ENCODE data around the gene ZNF777. TPM values are rescaled to one million over a fixed set of nuclear protein-coding genes. Genes with fewer than 3 reads are reported as not detected.
A peak's percentile ranks its signal among the peaks of the same experiment; 100 is the strongest.

The ZNF777 gene
- total and polyA plus RNA-seq, 8 donors, result 9.3 to 14.0 (median 11.9) TPM

DNA sequence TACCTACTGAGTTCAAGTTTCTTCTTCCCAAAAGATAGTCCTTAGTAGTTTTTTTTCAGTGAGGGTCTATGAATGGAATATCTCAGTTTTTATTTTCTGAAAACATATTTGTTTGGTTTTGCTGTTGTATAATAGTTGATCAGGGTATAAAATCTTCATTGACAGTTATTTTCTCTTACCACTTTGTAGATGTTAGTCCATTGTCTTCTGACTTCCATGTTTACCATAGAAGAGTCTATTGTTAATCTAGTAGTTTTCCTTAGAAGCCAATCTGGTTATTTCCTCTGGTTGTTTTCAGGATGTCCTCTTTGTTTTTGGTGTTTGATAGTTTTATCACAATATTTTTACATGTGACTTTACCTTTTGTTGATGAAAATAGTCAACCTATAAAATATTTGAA lies 5.5 kb upstream of the ZNF777 start:
- intact Hi-C loops (cut with DNase I), result no loop called here
- Histone ChIP-seq H3K9me3 (no peaks in the 10 kb centered on the region), H3K4me1 (peaks cover 0 to 2% of the 10 kb centered on the region in 2 donors), H3K36me3 (peaks cover 0 to under 1% of the 10 kb centered on the region in 2 donors), H3K27ac (no peak overlapping the region), H3K4me3 (no peak overlapping the region), H3K27me3 (peaks cover 3 to 9% of the 10 kb centered on the region in 2 donors)
- no peak for DNase-seq
- no peak for ATAC-seq
- TF ChIP-seq, protein P1, sequence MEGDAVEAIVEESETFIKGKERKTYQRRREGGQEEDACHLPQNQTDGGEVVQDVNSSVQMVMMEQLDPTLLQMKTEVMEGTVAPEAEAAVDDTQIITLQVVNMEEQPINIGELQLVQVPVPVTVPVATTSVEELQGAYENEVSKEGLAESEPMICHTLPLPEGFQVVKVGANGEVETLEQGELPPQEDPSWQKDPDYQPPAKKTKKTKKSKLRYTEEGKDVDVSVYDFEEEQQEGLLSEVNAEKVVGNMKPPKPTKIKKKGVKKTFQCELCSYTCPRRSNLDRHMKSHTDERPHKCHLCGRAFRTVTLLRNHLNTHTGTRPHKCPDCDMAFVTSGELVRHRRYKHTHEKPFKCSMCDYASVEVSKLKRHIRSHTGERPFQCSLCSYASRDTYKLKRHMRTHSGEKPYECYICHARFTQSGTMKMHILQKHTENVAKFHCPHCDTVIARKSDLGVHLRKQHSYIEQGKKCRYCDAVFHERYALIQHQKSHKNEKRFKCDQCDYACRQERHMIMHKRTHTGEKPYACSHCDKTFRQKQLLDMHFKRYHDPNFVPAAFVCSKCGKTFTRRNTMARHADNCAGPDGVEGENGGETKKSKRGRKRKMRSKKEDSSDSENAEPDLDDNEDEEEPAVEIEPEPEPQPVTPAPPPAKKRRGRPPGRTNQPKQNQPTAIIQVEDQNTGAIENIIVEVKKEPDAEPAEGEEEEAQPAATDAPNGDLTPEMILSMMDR (IDR thresholded peaks at IDR 0.05), result no peak

DNA sequence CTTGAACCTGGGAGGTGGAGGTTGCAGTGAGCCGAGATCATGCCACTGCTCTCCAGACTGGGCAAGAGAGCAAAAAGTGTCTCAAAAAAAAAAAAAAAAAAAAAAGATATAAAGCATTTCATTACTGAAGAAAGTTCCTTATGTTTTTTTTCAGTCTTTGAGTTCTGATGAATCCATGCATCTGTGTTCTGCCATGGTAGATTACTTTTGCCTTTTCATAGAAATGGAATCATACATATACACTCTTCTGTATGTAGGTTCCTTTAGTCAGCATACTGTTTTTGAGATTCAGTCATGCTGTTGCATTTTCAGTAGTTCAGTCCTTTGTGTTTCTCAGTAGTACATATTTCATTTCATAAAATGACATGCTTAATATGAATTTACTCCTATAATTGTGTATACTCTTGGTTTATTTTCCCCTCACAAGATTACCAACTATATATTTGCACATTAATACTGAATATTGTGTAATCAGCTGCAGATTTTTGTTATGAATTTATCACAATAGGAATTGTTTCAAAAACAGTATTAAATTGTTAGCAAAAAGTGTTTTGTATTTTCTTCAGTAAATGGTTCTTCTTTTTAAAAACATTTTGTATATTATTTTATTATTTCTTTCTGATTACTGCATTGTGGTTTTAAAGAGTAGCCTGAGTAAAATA lies 2.8 kb upstream of the ZNF777 start:
- Histone ChIP-seq H3K4me1 (peaks cover 4 to 19% of the 10 kb centered on the region in 2 donors), H3K9me3 (no peaks in the 10 kb centered on the region), H3K27me3 (peaks cover 3 to 29% of the 10 kb centered on the region in 2 donors), H3K36me3 (no peaks in the 10 kb centered on the region), H3K27ac (no peak overlapping the region), H3K4me3 (no peak overlapping the region)
- TF ChIP-seq, protein P1 (IDR thresholded peaks at IDR 0.05), result no peak
- DNase-seq (no peak), ATAC-seq (no peak)
- intact Hi-C loops (cut with DNase I), result no loop called here

DNA sequence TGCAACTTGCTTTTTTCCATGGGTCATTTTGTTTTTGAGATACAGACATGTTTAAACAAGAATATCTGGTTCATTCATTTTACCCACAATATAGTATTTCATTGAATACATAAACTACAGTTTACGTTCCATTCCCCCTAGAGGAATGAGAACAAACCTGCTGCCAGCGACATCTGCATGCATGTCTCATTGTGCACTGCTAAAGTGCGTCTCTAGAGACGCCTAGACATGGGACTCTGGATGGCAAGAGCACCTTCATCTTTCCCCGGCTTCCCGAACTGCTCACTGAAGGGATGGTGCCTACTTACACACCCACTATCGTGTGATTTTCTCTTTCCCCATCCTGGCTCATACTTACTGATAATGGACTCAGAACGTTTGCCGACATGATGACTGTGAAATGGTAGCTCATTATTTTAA lies 1.2 kb upstream of the ZNF777 start:
- intact Hi-C loops (cut with DNase I), result no loop called here
- no peak overlapping the region for H3K4me3 ChIP-seq
- H3K36me3 ChIP-seq, result no peaks in the 10 kb centered on the region
- peaks cover 4 to 23% of the 10 kb centered on the region in 2 donors for H3K4me1 ChIP-seq
- TF ChIP-seq, protein P1 (IDR thresholded peaks at IDR 0.05), result no peak
- peaks cover 3 to 29% of the 10 kb centered on the region in 2 donors for H3K27me3 ChIP-seq
- no peak overlapping the region for H3K27ac ChIP-seq
- no peak for DNase-seq
- H3K9me3 ChIP-seq, result no peaks in the 10 kb centered on the region
- ATAC-seq, result no peak

DNA sequence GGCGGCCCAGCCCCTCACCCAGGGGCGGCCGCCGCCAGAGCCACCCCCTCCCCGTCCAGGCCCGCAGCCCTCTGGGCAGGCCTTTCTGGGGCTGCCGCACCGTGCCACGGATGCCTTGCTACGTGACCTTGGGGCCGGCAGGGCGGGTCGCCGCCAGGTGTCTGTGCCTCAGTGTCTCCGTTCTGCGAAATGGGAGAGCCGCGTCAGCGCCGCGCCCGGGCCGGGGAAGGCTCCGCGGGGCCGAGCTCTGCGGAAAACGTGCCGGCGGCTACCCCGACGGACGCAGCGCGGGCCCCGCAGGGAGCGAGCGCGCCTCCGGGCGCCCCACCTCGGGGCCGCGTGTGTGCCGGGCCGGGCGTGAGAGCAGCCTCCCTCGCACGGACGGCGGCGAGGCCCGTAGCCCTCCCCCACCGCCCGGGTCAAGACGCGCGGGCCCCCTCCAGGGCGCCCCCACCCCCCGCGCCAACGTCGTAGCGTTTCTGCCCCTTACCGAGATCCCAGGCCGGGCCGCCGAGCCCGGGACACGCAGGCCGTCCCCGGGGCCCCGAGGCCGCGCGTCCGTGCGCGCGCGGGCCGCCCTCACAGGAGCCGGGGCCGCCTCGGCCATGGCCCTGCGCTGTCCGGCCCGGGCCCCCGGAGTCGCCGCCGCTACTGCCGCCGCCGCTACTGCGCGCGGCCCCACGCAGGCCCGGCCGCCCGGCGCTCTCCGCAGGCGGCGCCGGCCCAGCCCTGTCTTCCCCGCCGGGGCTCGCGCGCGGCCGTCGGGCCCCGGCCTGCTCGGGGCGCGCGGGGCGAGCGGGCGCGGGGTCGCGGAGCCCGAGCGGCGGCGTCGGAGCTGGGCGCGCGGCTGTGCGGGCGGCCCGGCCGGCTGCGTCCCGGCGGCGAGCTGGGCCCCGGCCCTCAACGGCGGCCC lies 1.1 kb downstream of the ZNF777 start:
- Histone ChIP-seq H3K9me3 (no peaks in the 10 kb centered on the region), H3K27me3 (peaks cover 3 to 29% of the 10 kb centered on the region in 2 donors), H3K36me3 (peaks cover 0 to 22% of the 10 kb centered on the region in 2 donors), H3K4me3 (peak overlapping the region; percentile 46 to 65), H3K4me1 (peaks cover 4 to 23% of the 10 kb centered on the region in 2 donors), H3K27ac (no peak overlapping the region)
- intact Hi-C loops (cut with DNase I), result no loop called here
- DNase-seq (peak in 2 of 4 donors; percentile 6 to 80), ATAC-seq (peak; percentile 25)
- TF ChIP-seq, protein P1 (IDR thresholded peaks at IDR 0.05), result no peak

DNA sequence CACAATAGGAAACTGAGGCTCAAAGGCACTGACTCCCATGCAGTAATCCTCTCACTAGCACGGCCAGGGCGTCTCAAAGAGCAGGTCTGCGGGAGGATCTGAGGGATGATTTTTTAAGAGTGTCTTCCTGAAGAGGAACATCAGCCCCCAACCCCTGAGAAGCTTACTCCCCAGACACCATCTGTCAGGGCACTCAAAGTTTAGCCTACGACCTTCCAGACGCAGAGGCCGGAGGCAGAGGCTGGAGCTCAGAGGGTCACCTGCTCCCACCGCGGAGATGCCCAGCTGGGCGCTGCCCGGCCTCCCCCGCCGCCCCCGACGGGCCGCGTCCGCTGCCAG lies 1.7 kb downstream of the ZNF777 start:
- DNase-seq (no peak), ATAC-seq (no peak)
- Histone ChIP-seq H3K9me3 (no peaks in the 10 kb centered on the region), H3K27ac (no peak overlapping the region), H3K4me1 (peaks cover 4 to 23% of the 10 kb centered on the region in 2 donors), H3K36me3 (peaks cover 0 to 28% of the 10 kb centered on the region in 2 donors), H3K4me3 (peak overlapping the region; percentile 46 to 60), H3K27me3 (peaks cover 2 to 29% of the 10 kb centered on the region in 2 donors)
- intact Hi-C loops (cut with DNase I), result no loop called here
- TF ChIP-seq, protein P1 (IDR thresholded peaks at IDR 0.05), result no peak

Data from left lung (tissue), 10 donors.